ENCODE data around the gene ADARB1. TPM values are rescaled to one million over a fixed set of nuclear protein-coding genes. Genes with fewer than 3 reads are reported as not detected.

Gene ADARB1
- total RNA-seq, 4 donors from 2014 or later: 12.1 to 32.4 (median 14.4) TPM

GRCh38 chr21:45115141-45115540 is 40.8 kb downstream of the ADARB1 start:
- TF ChIP-seq CTCF (IDR thresholded peaks at IDR 0.05; ENCODE audit: low read depth): no peak

GRCh38 chr21:45116066-45116465 is 41.7 kb downstream of the ADARB1 start:
- no peak for TF ChIP-seq CTCF (IDR thresholded peaks at IDR 0.05; ENCODE audit: low read depth)

- TF ChIP-seq CTCF (IDR thresholded peaks at IDR 0.05; ENCODE audit: low read depth): no peak
Observed at GRCh38 chr21:45117314-45117713, 42.9 kb downstream of the ADARB1 start.

- no peak for TF ChIP-seq CTCF (IDR thresholded peaks at IDR 0.05; ENCODE audit: low read depth)
Observed at GRCh38 chr21:45118099-45118498, 43.7 kb downstream of the ADARB1 start.

GRCh38 chr21:45119812-45120211 is 45.4 kb downstream of the ADARB1 start:
- no peak for TF ChIP-seq CTCF (IDR thresholded peaks at IDR 0.05; ENCODE audit: low read depth)

GRCh38 chr21:45120975-45121374 is 46.6 kb downstream of the ADARB1 start:
- TF ChIP-seq CTCF (IDR thresholded peaks at IDR 0.05; ENCODE audit: low read depth): no peak

- no peak for TF ChIP-seq CTCF (IDR thresholded peaks at IDR 0.05; ENCODE audit: low read depth)
Observed at GRCh38 chr21:45122030-45122429, 47.6 kb downstream of the ADARB1 start.
